NCI-H446 treated with DMSO at 0.1 percent for 48 hours (cell line): ENCODE results near the gene OR5D14.

ENCODE experiments used
- DNase-seq: peaks from one replicate; lab custom pipeline; 2025; lab: John Stamatoyannopoulos, UW

Gene OR5D14

DNA sequence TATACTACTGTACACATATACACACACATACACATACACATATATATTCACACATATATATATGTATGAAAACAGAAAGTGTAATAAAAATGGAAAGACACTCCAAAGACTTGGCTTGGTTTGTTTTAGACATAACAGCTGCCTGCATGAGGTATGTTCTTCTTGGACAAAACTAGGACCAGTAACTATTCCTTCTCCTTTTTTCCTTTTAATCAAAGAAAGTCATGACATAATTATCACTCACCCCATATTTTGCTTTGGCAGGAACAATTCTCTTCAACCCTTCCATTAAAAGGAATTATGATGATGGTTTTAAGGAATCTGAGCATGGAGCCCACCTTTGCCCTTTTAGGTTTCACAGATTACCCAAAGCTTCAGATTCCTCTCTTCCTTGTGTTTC lies at the start of gene OR5D14:
TSS of gene OR5D14 (plus strand) at position 301 of the 400 bp plus-strand sequence. CDS start at position 301, 0 bp downstream.
- DNase-seq = no peak

DNA sequence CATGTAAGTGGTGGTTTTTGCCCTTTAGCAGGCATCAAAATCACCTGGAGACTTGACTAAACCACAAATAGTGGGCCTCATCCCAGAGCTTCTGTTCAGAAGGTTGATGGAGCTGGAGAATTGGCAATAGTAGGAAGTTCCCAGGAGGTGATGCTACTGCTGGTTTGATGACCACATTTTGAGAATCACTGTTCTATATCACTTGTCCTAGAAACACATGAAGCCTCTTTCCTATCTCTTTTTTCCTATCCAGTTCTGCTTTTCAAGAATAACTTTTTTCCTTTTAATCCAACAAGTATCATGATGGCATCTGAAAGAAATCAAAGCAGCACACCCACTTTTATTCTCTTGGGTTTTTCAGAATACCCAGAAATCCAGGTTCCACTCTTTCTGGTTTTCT lies 22.2 kb upstream of the OR5D14 start, which contains the start of gene OR5D13:
TSS of gene OR5D13 (plus strand) at position 301 of the 400 bp plus-strand sequence. CDS start at position 301, 0 bp downstream.
- no peak for DNase-seq

DNA sequence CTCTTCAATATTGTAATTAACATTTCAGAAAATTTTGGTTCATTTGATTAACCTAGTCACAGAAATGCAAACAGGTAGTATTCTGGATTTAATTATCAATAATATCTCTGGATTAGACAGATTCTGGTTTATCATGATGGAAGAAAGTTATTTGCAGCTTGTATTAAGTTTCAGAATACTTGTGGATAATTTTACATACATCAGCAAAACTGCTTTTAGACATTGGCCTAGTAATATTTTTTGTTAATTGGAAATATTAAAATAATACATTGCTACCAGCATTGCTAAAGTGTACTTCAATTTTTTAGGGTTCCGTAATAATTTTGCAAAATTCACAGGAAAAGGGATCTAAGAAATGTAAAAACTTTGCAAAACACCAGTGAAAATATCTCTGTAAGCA lies 3.8 kb upstream of the OR5D14 start:
- DNase-seq = no peak

DNA sequence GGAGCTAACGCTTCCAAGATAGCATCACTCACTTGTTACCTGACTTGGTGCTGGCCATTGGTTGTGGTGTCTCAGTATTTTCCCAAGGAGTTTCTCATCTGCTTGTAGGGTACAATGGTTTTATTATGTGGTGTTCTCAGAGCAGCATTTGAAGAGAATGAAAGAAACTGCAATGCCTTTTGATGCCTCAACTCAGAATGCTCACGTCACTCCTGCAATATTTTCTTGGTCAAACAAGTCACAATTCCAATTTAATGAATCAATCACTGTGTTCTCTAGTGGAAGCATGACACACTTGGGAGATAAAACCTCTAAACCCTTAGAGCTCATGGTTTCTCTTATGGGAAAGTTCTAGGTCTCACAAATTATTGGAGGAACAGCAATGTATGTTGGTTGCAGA lies 2.0 kb upstream of the OR5D14 start:
- no peak for DNase-seq

DNA sequence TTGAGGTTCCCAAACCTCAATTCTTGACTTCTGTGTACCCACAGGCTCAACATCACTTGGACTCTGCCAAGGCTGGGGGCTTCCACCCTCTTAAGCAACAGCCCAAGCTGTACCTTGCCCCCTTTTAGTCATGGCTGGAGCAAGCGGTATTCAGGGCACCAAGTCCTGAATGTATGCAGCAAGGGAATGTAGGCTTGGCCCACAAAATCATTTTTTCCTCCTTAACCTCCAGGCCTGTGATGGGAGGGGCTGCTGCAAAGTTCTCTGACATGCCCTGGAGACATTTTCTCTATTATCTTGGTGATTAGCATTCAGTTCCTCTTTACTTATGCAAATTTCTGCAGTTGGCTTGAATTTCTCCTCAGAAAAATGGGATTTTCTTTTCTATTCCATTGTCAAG lies 10.9 kb downstream of the OR5D14 start:
- DNase-seq = no peak

DNA sequence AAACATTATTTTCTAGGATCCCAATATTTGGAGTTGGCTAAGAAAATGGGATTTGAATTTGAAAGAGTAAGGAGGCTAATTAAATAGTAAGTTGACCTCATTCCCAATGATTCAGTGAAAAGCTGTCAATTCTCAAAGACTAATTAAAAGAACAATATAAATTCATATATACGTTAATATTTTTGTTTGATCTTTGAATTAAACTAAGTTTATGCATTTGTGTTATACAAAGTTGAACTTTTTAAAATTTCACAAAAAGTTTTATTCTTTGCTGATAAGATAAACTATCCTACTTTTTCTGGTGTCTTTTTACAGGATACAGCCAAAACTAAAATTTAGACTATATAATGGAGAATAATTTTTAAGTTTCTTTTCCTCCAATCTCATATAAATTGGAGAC lies 15.7 kb downstream of the OR5D14 start, which contains the start of gene OR5L1:
TSS of gene OR5L1 (plus strand) at position 301 of the 400 bp plus-strand sequence. CDS start 100 bp downstream, outside the sequence.
- no peak for DNase-seq

DNA sequence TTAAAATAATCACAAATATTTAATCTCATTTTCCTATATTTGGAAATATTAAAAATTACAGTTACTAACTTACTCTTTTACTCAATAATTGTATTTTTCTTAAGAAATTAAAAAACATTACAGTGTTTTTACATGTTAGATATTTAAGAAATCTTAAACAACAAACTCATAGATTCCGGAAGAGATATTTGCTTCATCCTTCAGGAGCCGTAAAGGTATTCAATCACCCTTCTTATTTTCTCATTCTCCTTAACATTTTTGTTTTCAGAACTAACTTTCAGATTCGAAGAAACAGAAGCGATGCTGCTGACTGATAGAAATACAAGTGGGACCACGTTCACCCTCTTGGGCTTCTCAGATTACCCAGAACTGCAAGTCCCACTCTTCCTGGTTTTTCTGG lies 24.0 kb downstream of the OR5D14 start, which contains the start of gene OR5D18:
TSS of gene OR5D18 (plus strand) at position 301 of the 400 bp plus-strand sequence. CDS start at position 301, 0 bp downstream.
- DNase-seq = no peak

DNA sequence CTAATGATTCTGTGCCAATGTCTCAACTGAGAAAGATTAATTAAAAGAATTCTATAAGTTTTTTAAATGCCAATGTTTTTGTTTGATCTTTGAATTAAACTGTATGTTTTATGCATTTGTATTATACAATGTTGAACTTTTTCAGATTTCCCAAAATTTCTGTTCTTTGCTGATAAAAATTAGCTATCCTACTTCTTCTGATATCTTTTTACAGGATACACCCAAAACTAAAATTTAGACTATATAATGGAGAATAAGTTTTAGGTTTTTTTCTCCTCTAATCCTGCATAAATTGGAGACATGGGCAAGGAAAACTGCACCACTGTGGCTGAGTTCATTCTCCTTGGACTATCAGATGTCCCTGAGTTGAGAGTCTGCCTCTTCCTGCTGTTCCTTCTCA lies 31.6 kb downstream of the OR5D14 start, which contains the start of gene OR5L2:
TSS of gene OR5L2 (plus strand) at position 301 of the 400 bp plus-strand sequence. CDS start at position 301, 0 bp downstream.
- DNase-seq = no peak

DNA sequence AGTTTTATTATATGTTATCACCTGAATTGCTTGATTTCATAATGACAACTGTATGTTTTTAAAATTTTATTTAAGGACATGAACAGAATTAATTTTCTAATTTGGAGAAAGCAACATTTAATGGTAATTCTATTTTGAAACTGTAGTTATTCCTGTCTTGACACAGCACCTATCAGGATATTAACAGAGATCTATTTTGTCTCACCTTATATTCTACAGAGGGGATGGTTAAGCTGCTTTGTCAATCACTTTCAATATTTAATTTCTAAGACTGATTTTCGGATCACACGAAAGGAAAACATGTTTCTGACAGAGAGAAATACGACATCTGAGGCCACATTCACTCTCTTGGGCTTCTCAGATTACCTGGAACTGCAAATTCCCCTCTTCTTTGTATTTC lies 43.1 kb downstream of the OR5D14 start, which contains the start of gene OR5D16:
TSS of gene OR5D16 (plus strand) at position 301 of the 400 bp plus-strand sequence. CDS start at position 301, 0 bp downstream.
- DNase-seq = no peak
